ENCODE measurements around the gene KRT28. TPM values are rescaled to one million over a fixed set of nuclear protein-coding genes. Genes with fewer than 3 reads are reported as not detected.
"Not testable (repeated sequence)": the region's sequence is repeated elsewhere in the genome, so short reads cannot be mapped to it uniquely, and the experiment has no call there.

KRT28 gene
- total RNA-seq, 1 donor, result not detected

- H3K36me3 ChIP-seq (ENCODE audit: insufficient read depth, low read length), result peaks cover 11% of the 10 kb centered on the region
- no peak for TF ChIP-seq CTCF (IDR thresholded peaks at IDR 0.05; ENCODE audit: extremely low read depth, low read depth, low read length)
- H3K27ac ChIP-seq (ENCODE audit: low read depth, low read length), result no peak overlapping the region
- no peaks in the 10 kb centered on the region for H3K9me3 ChIP-seq (ENCODE audit: low read depth, low read length)
- H3K4me3 ChIP-seq (ENCODE audit: insufficient read depth, low read length), result no peak overlapping the region
- DNase-seq (ENCODE audit: insufficient read length, low spot score, missing footprints), result no peak
- H2AFZ ChIP-seq (ENCODE audit: low read length), result no peak overlapping the region
- H3K27me3 ChIP-seq (ENCODE audit: insufficient read depth, low read length), result no peaks in the 10 kb centered on the region
- H3K4me2 ChIP-seq (ENCODE audit: insufficient read depth, low read length), result no peak overlapping the region
- H3K79me2 ChIP-seq (ENCODE audit: insufficient read depth, low read length), result peaks cover 17% of the 10 kb centered on the region
- peaks cover 14% of the 10 kb centered on the region for H3K4me1 ChIP-seq (ENCODE audit: insufficient read depth, low read length)
- no peaks in the 10 kb centered on the region for H4K20me1 ChIP-seq (ENCODE audit: insufficient read depth, low read length)
Observed at GRCh38 chr17:40815381-40815780, 15.6 kb upstream of the KRT28 start.

DNA sequence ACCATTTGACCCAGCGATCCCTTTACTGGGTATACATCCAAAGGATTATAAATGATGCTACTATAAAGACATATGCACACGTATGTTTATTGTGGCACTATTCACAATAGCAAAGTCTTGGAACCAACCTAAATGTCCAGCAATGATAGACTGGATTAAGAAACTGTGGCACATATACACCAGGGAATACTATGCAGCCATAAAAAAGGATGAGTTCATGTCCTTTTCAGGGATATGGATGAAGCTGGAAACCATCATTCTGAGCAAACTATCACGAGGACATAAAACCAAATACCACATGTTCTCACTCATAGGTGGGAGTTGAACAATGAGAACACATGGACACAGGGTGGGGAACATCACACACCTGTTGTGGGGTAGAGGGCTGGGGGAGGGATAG is 14.9 kb upstream of the KRT28 start:
- not testable (repeated sequence) for H4K20me1 ChIP-seq (ENCODE audit: insufficient read depth, low read length); H3K4me3 ChIP-seq (ENCODE audit: insufficient read depth, low read length); H3K27me3 ChIP-seq (ENCODE audit: insufficient read depth, low read length); H3K4me2 ChIP-seq (ENCODE audit: insufficient read depth, low read length); H3K27ac ChIP-seq (ENCODE audit: low read depth, low read length); H2AFZ ChIP-seq (ENCODE audit: low read length); DNase-seq (ENCODE audit: insufficient read length, low spot score, missing footprints); H3K9me3 ChIP-seq (ENCODE audit: low read depth, low read length)
- Histone ChIP-seq H3K36me3 (ENCODE audit: insufficient read depth, low read length) (peaks cover 11% of the 10 kb centered on the region), H3K4me1 (ENCODE audit: insufficient read depth, low read length) (peaks cover 17% of the 10 kb centered on the region), H3K79me2 (ENCODE audit: insufficient read depth, low read length) (peaks cover 11% of the 10 kb centered on the region)

DNA sequence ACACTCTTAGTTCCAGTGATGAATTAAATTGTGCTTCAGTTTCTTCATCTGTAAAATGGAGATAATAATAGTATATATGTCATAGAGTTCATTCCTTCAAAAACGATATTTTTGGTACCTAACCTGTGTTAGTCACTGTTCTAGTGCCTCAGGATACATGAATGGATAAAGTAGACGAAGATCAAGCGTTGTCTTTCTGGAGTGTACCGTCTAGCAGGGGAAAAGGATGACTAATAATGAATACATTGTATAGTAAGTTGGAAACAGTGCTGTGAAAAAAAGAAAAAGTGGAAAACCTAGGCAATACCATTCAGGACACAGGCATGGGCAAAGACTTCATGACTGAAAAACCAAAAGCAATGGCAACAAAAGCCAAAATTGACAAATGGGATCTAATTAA is 14.0 kb upstream of the KRT28 start:
- TF ChIP-seq CTCF (IDR thresholded peaks at IDR 0.05; ENCODE audit: extremely low read depth, low read depth, low read length), result no peak
- peaks cover 8% of the 10 kb centered on the region for H3K79me2 ChIP-seq (ENCODE audit: insufficient read depth, low read length)
- peaks cover 11% of the 10 kb centered on the region for H3K36me3 ChIP-seq (ENCODE audit: insufficient read depth, low read length)
- no peak overlapping the region for H3K4me2 ChIP-seq (ENCODE audit: insufficient read depth, low read length)
- no peak overlapping the region for H3K27ac ChIP-seq (ENCODE audit: low read depth, low read length)
- H3K9me3 ChIP-seq (ENCODE audit: low read depth, low read length), result no peaks in the 10 kb centered on the region
- DNase-seq (ENCODE audit: insufficient read length, low spot score, missing footprints), result no peak
- H3K27me3 ChIP-seq (ENCODE audit: insufficient read depth, low read length), result no peaks in the 10 kb centered on the region
- H2AFZ ChIP-seq (ENCODE audit: low read length), result no peak overlapping the region
- H3K4me3 ChIP-seq (ENCODE audit: insufficient read depth, low read length), result no peak overlapping the region
- H4K20me1 ChIP-seq (ENCODE audit: insufficient read depth, low read length), result no peaks in the 10 kb centered on the region
- H3K4me1 ChIP-seq (ENCODE audit: insufficient read depth, low read length), result peaks cover 18% of the 10 kb centered on the region

- no peak overlapping the region for H3K4me3 ChIP-seq (ENCODE audit: insufficient read depth, low read length)
- no peaks in the 10 kb centered on the region for H3K9me3 ChIP-seq (ENCODE audit: low read depth, low read length)
- no peak for TF ChIP-seq CTCF (IDR thresholded peaks at IDR 0.05; ENCODE audit: extremely low read depth, low read depth, low read length)
- no peak overlapping the region for H2AFZ ChIP-seq (ENCODE audit: low read length)
- H3K4me1 ChIP-seq (ENCODE audit: insufficient read depth, low read length), result peaks cover 18% of the 10 kb centered on the region
- peaks cover 2% of the 10 kb centered on the region for H3K79me2 ChIP-seq (ENCODE audit: insufficient read depth, low read length)
- no peaks in the 10 kb centered on the region for H4K20me1 ChIP-seq (ENCODE audit: insufficient read depth, low read length)
- no peaks in the 10 kb centered on the region for H3K27me3 ChIP-seq (ENCODE audit: insufficient read depth, low read length)
- no peak overlapping the region for H3K27ac ChIP-seq (ENCODE audit: low read depth, low read length)
- peaks cover 8% of the 10 kb centered on the region for H3K36me3 ChIP-seq (ENCODE audit: insufficient read depth, low read length)
- no peak overlapping the region for H3K4me2 ChIP-seq (ENCODE audit: insufficient read depth, low read length)
- no peak for DNase-seq (ENCODE audit: insufficient read length, low spot score, missing footprints)
Observed at GRCh38 chr17:40812639-40813038, 12.9 kb upstream of the KRT28 start.

All from osteoblast (primary cell).